ENCODE data around the gene ROS1.
"Not testable (repeated sequence)": the region's sequence is repeated elsewhere in the genome, so short reads cannot be mapped to it uniquely, and the experiment has no call there.

The ROS1 gene

DNA sequence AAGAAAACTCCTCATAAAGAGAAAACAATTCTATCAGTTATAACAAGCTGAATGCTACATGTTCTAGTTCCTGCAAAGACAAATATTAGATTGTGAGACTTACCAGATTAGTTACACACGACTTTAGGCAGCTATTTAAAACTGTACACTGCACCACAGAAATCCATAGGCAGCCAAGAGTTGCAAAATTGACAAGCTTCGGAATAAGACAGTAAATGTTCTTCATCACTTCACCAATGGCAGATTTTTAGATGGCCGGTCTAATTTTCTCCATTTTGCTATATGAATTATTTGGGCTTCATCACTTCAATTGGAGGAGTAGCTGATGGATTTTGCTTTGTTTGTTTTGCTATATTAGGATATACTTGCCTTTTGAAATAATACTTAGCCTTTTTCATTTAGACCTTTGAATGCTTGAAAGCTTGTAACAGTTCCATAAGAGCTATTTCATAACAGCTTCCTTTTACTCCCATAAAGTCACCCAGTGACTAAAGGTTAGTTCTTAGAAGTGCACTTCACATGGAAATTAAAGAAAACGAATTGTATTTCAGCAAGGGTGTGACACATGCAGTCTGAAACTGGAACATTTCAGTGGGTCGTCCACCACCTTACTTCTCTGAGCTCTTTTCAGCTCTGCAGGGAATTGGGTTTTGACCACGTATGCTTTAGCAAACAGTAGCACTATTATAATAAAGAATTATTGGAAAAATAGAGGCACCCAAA, at the start of gene ROS1:
Gene ROS1 (minus strand): TSS at position 512 of the 723 bp plus-strand sequence. CDS start 286 bp downstream, at position 226.
- FAIRE-seq, result no peak

GRCh38 chr6:117473401-117473800, 47.7 kb upstream of the ROS1 start:
- FAIRE-seq (no peak), DNase-seq (ENCODE audit: extremely low spot score, insufficient read length, low read depth) (no peak)

More for the DNA sequence above, at the start of gene ROS1:
- no peak for DNase-seq (ENCODE audit: extremely low spot score, insufficient read length, low read depth)

GRCh38 chr6:117472667-117473066, 46.9 kb upstream of the ROS1 start:
- FAIRE-seq (no peak), DNase-seq (ENCODE audit: extremely low spot score, insufficient read length, low read depth) (no peak)

- DNase-seq (ENCODE audit: extremely low spot score, insufficient read length, low read depth) (no peak), FAIRE-seq (no peak)
Measured at GRCh38 chr6:117469791-117470190, 44.0 kb upstream of the ROS1 start.

GRCh38 chr6:117469356-117469755, 43.6 kb upstream of the ROS1 start:
- DNase-seq (ENCODE audit: extremely low spot score, insufficient read length, low read depth) (no peak), FAIRE-seq (no peak)

DNA sequence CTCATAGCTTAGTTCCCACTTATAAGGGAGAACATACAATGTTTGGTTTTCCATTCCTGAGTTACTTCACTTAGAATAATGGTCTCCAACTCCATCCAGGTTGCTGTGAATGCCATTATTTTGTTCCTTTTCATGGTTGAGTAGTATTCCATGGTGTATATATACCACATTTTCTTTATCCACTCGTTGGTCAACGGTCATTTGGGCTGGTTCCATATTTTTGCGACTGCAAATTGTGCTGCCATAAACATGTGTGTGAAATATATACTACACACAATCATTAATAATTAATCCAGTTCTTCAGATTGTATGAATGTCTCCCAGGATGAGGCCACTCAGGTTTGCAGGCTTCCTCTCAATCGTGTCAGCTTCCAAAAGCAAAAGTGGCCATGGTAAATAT, 42.8 kb upstream of the ROS1 start:
- DNase-seq (ENCODE audit: extremely low spot score, insufficient read length, low read depth); FAIRE-seq: not testable (repeated sequence)

- no peak for DNase-seq (ENCODE audit: extremely low spot score, insufficient read length, low read depth)
- no peak for FAIRE-seq
Measured at GRCh38 chr6:117467876-117468275, 42.1 kb upstream of the ROS1 start.

- no peak for DNase-seq (ENCODE audit: extremely low spot score, insufficient read length, low read depth)
- no peak for FAIRE-seq
Measured at GRCh38 chr6:117465691-117466090, 39.9 kb upstream of the ROS1 start.

DNA sequence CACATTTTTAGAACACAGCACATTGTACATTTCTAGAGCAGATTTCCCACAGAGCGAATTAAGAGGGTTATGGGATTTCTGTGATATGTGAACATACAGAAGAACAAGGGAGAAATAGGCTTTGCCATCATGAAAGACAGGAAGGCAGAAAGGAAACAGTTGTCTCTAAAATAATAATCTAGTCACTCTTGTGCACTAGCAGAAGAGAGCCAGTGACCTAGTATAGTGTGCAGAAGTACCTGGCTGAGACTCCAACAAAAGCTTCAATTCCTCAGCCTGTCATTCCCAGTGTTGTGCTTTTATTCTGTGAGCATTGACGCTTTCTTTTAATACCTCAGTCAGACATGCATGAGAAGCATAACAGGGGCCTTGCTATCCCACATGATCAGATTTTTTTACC, 39.0 kb upstream of the ROS1 start:
- FAIRE-seq (no peak), DNase-seq (ENCODE audit: extremely low spot score, insufficient read length, low read depth) (no peak)

DNA sequence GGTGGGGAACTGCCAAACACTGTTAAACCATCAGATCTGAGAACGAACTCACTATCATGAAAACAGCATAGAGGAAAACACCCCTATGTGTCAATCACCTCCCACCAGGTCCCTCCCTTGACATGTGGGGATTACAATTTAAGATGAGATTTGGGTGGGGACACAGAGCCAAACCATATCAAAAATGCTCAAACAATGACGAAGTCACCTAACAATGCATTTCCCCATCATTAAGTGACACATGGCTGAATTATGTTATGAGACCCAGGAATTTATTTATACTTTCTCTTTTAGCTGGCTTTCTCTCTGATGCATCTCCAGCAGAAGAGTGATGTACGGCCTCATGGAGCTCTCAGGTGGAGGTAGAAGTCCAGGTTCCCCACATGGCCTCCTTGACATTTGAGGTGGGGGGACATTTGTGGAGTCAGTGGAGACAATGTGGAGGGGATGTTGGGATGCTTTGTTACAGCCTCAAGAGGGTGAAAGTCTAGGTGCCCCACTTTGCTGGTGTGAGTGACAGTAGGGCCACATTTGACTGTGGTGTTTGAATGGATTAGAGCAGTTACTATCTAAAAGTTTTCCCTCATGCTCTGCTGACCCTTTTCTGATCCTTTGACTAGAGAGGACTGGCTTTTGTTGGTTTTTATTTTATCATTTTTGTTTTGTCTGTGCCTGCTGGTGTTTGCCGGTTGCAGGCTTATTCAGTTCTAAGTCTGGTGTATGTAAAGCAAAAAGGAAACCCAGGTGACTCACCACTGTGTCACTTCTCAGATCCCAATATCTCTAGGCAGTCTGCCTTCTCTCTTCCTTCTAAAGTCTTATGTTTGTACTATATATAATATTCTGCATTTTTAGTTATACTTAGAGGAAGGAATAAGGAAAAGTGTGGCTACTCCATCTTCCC, 38.3 kb upstream of the ROS1 start:
- DNase-seq (ENCODE audit: extremely low spot score, insufficient read length, low read depth) (no peak), FAIRE-seq (no peak)

DNA sequence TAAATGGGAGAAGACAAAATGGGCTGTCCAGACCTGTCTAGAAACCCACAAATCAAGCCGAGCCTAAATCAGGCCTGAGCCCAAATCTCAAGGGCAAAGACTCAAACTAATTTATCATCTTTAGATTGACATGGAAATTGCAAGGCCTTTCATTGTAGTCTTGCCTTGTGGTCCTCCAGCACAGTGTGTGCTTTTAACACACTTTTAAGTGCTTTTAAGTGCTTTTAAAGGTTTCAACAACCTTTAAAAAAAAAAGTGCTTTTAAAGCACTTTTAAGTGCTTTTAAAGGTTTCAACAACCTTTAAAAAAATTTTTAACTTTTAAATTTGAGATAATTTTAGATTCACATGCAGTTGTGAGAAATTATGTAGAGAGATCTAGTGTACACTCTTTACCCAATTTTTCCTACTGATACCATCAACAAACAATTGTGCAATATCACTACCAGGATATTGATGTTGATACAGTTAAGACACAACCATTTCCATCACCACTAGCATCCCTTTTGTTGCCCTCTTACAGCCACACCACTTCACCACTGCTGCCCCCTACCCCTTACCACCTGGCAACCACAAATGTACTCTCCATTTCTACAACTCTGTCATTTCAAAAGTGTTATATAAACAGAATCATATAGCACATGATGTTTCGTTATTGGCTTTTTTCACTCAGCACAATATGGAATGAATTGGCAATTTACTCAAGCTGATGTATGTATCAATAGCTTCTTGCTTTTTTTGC, 33.6 kb upstream of the ROS1 start:
- no peak for DNase-seq (ENCODE audit: extremely low spot score, insufficient read length, low read depth)
- no peak for FAIRE-seq

GRCh38 chr6:117456998-117457397, 31.3 kb upstream of the ROS1 start:
- FAIRE-seq (no peak), DNase-seq (ENCODE audit: extremely low spot score, insufficient read length, low read depth) (no peak)

- no peak for FAIRE-seq
- no peak for DNase-seq (ENCODE audit: extremely low spot score, insufficient read length, low read depth)
Measured at GRCh38 chr6:117456250-117456649, 30.5 kb upstream of the ROS1 start.

GRCh38 chr6:117451671-117452070, 25.9 kb upstream of the ROS1 start:
- no peak for FAIRE-seq
- DNase-seq (ENCODE audit: extremely low spot score, insufficient read length, low read depth), result no peak

DNA sequence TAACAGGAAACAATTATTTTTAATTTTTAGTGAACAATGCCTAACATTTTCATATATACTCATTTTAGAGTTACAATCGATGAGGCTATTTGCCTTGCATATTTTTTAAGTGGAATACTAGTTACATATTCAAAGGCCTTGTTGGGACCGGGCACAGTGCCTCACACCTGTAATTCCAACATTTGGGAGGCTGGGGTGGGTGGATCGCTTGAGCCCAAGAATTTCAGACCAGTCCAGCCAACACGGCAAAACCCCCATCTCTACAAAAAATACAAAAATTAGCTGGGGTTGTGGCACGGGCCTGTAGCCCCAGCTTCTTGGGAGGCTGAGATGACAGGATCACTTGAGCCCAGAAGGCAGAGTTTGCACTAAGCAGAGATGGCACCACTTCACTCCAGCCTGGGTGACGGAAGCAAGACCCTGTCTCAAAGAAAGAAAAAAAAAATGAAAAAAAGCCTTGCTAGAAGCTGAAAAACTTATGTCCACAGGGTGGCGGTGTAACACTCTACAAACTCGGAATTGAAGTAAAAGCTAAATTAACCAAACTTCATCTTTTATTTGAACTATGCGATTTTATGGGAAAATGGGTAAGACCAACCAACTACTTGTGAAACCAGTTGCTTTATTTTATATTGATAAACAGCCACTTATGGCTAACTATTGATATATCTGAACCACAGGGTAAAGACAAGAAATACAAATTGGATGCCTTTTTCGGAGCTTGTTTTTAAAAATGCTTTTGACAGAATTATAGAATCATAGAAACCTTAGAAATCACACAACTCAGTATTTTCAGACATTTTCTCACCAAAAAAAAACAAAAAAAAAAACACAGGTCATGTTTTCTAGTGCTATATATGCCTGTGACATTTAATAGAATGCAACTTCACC, 24.1 kb upstream of the ROS1 start:
- DNase-seq (ENCODE audit: extremely low spot score, insufficient read length, low read depth), result peak; percentile 9
- FAIRE-seq, result peak; percentile 90

DNA sequence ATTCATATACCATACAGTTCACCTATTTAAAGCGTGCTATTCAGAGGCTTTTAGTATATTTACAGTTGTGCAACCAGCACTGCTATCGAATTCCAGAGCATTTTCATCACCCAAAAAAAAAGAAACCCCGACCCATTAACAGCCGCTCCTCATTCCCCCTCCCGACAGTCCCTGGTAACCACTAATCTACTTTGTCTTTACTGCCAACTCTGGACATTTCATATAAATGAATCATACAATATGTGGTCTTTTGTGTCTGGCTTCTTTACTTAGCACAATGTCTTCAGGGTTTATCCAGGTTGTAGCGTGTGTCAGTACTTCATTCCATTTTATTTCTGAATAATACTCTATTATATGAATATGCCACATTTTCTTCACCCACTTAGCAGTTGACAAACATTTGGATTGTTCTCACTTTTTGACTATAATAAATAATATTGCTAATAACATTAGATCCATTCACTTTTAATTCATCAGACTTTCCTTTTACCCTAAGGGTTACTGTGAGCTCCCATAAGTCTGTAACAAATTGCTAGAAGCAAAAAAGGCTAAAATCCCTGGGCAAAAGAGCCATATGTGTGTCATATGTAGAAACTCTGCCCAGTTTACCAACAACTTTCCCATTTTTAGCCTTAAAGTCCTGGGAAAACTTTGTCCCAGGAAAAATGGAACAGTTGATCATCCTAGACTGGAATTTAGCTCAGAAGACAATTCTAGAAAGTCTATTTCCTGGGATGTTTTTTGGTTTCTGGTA, 23.2 kb upstream of the ROS1 start:
- no peak for FAIRE-seq
- DNase-seq (ENCODE audit: extremely low spot score, insufficient read length, low read depth), result no peak

DNA sequence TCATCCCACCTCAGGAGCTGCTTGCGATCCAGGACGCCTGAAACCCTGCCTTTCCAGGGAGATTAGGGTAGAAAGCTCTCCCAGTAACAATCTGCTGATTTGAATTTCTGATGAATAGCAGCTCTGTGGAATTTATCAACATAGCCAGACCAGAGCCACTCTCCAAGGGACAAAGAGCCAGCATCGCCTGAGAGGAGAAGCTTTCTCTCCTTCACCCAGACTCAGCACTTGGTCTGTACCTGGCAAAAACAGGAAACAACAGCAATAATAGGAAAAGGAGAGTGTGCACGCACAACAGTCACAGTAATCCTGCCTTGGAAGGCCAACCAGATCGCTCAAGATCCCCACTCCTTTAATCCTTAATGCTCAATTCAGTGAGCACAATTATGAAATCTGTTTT, 22.3 kb upstream of the ROS1 start:
- no peak for FAIRE-seq
- no peak for DNase-seq (ENCODE audit: extremely low spot score, insufficient read length, low read depth)

GRCh38 chr6:117446861-117447260, 21.1 kb upstream of the ROS1 start:
- DNase-seq (ENCODE audit: extremely low spot score, insufficient read length, low read depth), result no peak
- FAIRE-seq, result no peak

GRCh38 chr6:117444600-117444999, 18.9 kb upstream of the ROS1 start:
- DNase-seq (ENCODE audit: extremely low spot score, insufficient read length, low read depth) (no peak), FAIRE-seq (no peak)
